Parathyroid adenoma (tissue), 2 donors: ENCODE measurements around the gene LRTM1.
A peak's percentile ranks its signal among the peaks of the same experiment; 100 is the strongest.

Experiments
- H2AFZ ChIP-seq: fragments of 300-600 bp; sonication (generic); one replicate; pipeline ENCODE4 v1.7.0; 2017; ENCODE audit warnings: antibody characterized with exemption, mild to moderate bottlenecking
- H3K27ac ChIP-seq: fragments of 300-600 bp; sonication (generic); one replicate; pipeline ENCODE4 v1.7.0; 2017
- H3K27me3 ChIP-seq: fragments of 300-600 bp; sonication (generic); one replicate; pipeline ENCODE4 v1.7.0; 2017; ENCODE audit warnings: low read length; ENCODE audit not compliant: control insufficient read depth, insufficient read depth
- H3K36me3 ChIP-seq: fragments of 300-600 bp; sonication (generic); one replicate; pipeline ENCODE4 v1.7.0; 2017; ENCODE audit warnings: low read length; ENCODE audit not compliant: control insufficient read depth, insufficient read depth
- H3K4me1 ChIP-seq: fragments of 300-600 bp; sonication (generic); one replicate; pipeline ENCODE4 v1.7.0; 2017; ENCODE audit warnings: control low read depth
- H3K4me2 ChIP-seq: fragments of 300-600 bp; sonication (generic); one replicate; pipeline ENCODE4 v1.7.0; 2017; ENCODE audit warnings: low read length
- H3K4me3 ChIP-seq: fragments of 300-600 bp; sonication (generic); one replicate; pipeline ENCODE4 v1.7.0; 2017; ENCODE audit warnings: low read depth, low read length
- H3K79me2 ChIP-seq: fragments of 300-600 bp; sonication (generic); one replicate; pipeline ENCODE4 v1.7.0; 2017; ENCODE audit warnings: control low read depth
- H3K9ac ChIP-seq: fragments of 300-600 bp; sonication (generic); one replicate; pipeline ENCODE4 v1.7.0; 2017; ENCODE audit warnings: mild to moderate bottlenecking
- H3K9me3 ChIP-seq: fragments of 300-600 bp; sonication (generic); one replicate; pipeline ENCODE4 v1.7.0; 2017; ENCODE audit warnings: low read length; ENCODE audit not compliant: control insufficient read depth
- TF ChIP-seq, protein P1 (sequence below): fragments of 300-600 bp; sonication (generic); IDR thresholded peaks from one replicate; pipeline ENCODE4 v1.7.0; 2017; ENCODE audit warnings: antibody characterized with exemption, mild to moderate bottlenecking
- donor health status: primary hyperparathyroidism.

Gene LRTM1

DNA sequence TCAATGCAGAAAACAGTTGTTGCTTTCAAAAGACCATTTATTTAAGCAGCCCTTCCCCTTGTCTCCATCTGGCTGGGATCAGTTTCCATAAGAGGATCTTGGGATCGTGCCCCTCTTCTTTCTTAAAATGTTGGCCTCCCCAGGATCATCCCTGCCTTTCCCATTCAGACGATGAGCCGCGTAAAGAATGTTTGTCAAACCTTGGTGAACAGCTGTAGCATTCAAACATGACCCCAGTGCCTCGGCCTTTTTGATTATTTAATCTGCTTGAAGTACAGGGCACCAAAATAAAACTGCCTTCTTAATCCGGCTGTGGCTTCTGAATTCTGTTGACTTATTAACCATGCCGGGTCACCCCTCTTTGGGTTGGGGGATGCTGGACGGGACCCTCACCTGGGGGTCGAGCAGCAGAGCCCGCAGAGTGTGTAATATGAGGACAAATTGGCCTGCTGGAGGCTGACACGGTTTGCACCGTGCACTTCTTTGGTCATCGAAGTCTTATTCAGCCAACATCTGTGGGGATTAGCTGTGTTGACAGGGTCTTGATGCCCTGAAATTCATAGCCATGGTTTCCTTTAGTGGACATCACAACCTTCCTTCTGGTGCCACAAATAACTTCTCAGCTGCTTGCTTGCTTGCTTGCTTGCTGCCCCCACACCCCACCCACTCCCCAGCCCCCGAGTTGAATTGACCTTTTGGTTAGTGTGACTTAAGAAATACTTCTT lies at the start of gene LRTM1:
Gene LRTM1 (minus strand): TSS at position 14 of the 725 bp plus-strand sequence. CDS start 148 bp downstream, outside the sequence.
- H3K4me2 ChIP-seq = no peak within 1 kb of the TSS
- H3K4me1 ChIP-seq = no peaks in the 10 kb centered on the region
- no peak within 1 kb of the TSS for H3K9ac ChIP-seq
- no peak within 1 kb of the TSS for H3K4me3 ChIP-seq
- no peaks in the 10 kb centered on the region for H3K9me3 ChIP-seq
- no peaks in the 10 kb centered on the region for H3K79me2 ChIP-seq
- no peaks in the 10 kb centered on the region for H3K27me3 ChIP-seq
- no peaks in the 10 kb centered on the region for H3K36me3 ChIP-seq
- TF ChIP-seq, protein P1, sequence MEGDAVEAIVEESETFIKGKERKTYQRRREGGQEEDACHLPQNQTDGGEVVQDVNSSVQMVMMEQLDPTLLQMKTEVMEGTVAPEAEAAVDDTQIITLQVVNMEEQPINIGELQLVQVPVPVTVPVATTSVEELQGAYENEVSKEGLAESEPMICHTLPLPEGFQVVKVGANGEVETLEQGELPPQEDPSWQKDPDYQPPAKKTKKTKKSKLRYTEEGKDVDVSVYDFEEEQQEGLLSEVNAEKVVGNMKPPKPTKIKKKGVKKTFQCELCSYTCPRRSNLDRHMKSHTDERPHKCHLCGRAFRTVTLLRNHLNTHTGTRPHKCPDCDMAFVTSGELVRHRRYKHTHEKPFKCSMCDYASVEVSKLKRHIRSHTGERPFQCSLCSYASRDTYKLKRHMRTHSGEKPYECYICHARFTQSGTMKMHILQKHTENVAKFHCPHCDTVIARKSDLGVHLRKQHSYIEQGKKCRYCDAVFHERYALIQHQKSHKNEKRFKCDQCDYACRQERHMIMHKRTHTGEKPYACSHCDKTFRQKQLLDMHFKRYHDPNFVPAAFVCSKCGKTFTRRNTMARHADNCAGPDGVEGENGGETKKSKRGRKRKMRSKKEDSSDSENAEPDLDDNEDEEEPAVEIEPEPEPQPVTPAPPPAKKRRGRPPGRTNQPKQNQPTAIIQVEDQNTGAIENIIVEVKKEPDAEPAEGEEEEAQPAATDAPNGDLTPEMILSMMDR = no peak
- H2AFZ ChIP-seq = no peak within 1 kb of the TSS
- no peak within 1 kb of the TSS for H3K27ac ChIP-seq

DNA sequence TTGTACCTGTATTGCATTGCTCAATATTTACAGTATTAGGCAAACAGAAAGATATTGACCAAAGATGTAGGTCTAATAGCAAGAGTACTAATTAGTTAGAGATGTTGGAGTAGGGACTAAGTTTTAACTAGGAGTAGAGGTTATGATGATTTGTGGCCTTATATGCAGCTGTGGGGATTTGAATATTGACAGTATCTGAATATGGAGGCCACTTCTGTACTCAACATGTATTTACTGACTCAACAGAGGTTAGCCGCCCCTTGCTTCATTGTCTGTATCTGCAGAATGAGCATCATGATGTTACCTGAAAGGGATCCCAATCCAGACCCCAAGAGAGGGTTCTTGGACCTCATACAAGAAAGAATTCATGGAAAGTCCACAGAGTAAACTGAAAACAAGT lies 49.6 kb upstream of the LRTM1 start:
- Histone ChIP-seq H3K36me3 (no peaks in the 10 kb centered on the region), H3K9ac (no peak overlapping the region), H3K9me3 (no peaks in the 10 kb centered on the region), H3K27ac (no peak overlapping the region), H2AFZ (no peak overlapping the region), H3K79me2 (no peaks in the 10 kb centered on the region), H3K27me3 (no peaks in the 10 kb centered on the region), H3K4me3 (no peak overlapping the region), H3K4me1 (no peaks in the 10 kb centered on the region), H3K4me2 (no peak overlapping the region)
- TF ChIP-seq, protein P1 = no peak

DNA sequence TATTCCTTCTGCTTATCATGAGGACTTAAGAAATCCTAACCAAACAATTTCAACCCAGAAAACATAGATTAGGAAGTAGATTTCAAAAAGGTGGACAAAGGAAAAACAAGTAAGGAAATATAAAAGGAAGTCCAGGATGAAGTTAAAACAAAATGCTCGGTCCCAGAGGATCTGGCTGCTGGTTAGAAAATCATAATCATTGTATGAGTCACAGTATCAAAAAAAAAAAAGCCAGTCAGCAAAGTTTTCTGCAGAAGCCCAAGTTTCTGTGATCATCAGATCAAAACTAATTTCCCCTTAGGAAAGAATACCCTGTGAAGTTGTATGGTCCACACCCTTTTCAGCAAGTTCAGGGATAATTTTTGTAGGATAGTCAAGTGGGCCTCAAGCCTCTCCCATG lies 43.0 kb upstream of the LRTM1 start:
- Histone ChIP-seq H3K79me2 (no peaks in the 10 kb centered on the region), H2AFZ (no peak overlapping the region), H3K36me3 (no peaks in the 10 kb centered on the region), H3K4me2 (no peak overlapping the region), H3K9me3 (no peaks in the 10 kb centered on the region), H3K4me3 (no peak overlapping the region), H3K27me3 (no peaks in the 10 kb centered on the region), H3K4me1 (peaks cover 12% of the 10 kb centered on the region), H3K27ac (no peak overlapping the region), H3K9ac (no peak overlapping the region)
- TF ChIP-seq, protein P1 = no peak

DNA sequence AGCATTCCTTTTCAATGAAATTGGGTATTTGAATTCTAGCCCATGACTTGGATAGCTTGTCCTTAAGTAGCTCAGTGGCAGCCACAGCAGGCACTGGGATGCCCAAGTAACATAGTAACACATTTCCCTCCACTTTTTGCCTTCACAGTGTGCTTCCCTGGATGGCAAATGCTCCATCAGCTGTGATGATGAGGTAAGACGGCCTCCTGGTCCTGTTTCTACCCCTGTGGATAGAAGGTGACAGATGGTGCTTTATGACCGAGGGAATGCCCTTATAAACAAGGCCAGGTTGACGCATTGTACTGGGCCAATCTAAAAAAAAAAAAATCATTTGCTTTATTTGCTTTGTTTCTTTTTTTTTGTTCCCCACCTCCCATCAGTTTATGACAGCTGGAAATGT lies 41.8 kb upstream of the LRTM1 start:
- Histone ChIP-seq H3K9ac (no peak overlapping the region), H3K27ac (peak overlapping the region; percentile 8), H3K9me3 (no peaks in the 10 kb centered on the region), H3K27me3 (no peaks in the 10 kb centered on the region), H3K4me1 (peaks cover 12% of the 10 kb centered on the region), H3K4me2 (no peak overlapping the region), H3K4me3 (no peak overlapping the region), H3K36me3 (no peaks in the 10 kb centered on the region), H2AFZ (no peak overlapping the region), H3K79me2 (no peaks in the 10 kb centered on the region)
- TF ChIP-seq, protein P1 = no peak
